ENCODE data around the gene ATP6AP1. TPM values are rescaled to one million over a fixed set of nuclear protein-coding genes. Genes with fewer than 3 reads are reported as not detected.

ATP6AP1 gene, protein sequence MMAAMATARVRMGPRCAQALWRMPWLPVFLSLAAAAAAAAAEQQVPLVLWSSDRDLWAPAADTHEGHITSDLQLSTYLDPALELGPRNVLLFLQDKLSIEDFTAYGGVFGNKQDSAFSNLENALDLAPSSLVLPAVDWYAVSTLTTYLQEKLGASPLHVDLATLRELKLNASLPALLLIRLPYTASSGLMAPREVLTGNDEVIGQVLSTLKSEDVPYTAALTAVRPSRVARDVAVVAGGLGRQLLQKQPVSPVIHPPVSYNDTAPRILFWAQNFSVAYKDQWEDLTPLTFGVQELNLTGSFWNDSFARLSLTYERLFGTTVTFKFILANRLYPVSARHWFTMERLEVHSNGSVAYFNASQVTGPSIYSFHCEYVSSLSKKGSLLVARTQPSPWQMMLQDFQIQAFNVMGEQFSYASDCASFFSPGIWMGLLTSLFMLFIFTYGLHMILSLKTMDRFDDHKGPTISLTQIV
- total RNA-seq: 77.6 to 78.2 TPM (median 78.2 TPM) in 3 replicates

DNA sequence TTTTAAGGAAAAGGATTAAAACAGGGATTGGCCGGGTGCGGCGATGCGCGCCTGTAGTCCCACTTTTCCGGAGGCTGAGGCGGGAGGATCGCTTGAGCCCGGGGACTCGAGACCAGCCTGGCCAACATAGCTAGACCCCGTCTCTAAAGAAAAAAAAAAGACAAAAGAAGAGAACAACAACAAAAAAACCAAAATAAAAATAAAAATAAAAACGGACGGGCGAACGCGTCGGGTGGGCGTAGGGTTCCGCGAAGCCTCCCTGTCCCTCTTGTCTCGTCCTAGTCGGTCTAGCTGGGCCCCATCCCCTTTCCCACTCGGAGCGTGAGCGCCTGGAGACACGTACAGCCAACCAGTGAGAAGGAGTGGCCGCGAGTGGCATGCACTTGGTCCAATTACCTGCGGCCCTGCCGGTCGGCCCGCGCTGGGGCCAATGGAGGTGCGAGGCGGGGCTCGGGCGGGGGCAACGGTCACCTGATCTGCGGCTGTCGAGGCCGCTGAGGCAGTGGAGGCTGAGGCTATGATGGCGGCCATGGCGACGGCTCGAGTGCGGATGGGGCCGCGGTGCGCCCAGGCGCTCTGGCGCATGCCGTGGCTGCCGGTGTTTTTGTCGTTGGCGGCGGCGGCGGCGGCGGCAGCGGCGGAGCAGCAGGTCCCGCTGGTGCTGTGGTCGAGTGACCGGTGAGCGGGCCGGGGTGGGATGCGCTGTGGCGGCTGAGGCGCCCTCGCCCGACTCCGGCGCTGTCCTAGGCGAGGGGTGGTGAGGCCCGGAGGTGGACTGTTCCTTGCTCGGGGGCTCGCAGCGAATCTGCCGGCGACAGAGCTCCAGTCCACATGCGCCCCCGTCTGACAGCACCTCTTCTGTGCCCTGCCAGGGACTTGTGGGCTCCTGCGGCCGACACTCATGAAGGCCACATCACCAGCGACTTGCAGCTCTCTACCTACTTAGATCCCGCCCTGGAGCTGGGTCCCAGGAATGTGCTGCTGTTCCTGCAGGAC, at the start of gene ATP6AP1:
Gene ATP6AP1, plus strand, starts transcription at position 502 of the 996 bp plus-strand sequence. Its CDS starts 16 bp downstream, at position 518.
- H3K36me3 Mint-ChIP-seq: peaks cover 6% of the 10 kb centered on the region
- H3K27me3 Mint-ChIP-seq (ENCODE audit: low read depth): no peaks in the 10 kb centered on the region
- H3K9me3 Mint-ChIP-seq: peaks cover 12% of the 10 kb centered on the region
- H3K4me3 Mint-ChIP-seq: peak within 1 kb of the TSS; percentile 66
- H3K27ac Mint-ChIP-seq: peak within 1 kb of the TSS; percentile 90
- TF ChIP-seq, protein P1, sequence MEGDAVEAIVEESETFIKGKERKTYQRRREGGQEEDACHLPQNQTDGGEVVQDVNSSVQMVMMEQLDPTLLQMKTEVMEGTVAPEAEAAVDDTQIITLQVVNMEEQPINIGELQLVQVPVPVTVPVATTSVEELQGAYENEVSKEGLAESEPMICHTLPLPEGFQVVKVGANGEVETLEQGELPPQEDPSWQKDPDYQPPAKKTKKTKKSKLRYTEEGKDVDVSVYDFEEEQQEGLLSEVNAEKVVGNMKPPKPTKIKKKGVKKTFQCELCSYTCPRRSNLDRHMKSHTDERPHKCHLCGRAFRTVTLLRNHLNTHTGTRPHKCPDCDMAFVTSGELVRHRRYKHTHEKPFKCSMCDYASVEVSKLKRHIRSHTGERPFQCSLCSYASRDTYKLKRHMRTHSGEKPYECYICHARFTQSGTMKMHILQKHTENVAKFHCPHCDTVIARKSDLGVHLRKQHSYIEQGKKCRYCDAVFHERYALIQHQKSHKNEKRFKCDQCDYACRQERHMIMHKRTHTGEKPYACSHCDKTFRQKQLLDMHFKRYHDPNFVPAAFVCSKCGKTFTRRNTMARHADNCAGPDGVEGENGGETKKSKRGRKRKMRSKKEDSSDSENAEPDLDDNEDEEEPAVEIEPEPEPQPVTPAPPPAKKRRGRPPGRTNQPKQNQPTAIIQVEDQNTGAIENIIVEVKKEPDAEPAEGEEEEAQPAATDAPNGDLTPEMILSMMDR (IDR thresholded peaks at IDR 0.05; ENCODE audit: unreplicated experiment): no peak
- H3K4me1 Mint-ChIP-seq: peaks cover 25% of the 10 kb centered on the region
- DNase-seq (ENCODE audit: low spot score in 2 of 2, unreplicated experiment in 2 of 2): peak; percentile 77 to 85

DNA sequence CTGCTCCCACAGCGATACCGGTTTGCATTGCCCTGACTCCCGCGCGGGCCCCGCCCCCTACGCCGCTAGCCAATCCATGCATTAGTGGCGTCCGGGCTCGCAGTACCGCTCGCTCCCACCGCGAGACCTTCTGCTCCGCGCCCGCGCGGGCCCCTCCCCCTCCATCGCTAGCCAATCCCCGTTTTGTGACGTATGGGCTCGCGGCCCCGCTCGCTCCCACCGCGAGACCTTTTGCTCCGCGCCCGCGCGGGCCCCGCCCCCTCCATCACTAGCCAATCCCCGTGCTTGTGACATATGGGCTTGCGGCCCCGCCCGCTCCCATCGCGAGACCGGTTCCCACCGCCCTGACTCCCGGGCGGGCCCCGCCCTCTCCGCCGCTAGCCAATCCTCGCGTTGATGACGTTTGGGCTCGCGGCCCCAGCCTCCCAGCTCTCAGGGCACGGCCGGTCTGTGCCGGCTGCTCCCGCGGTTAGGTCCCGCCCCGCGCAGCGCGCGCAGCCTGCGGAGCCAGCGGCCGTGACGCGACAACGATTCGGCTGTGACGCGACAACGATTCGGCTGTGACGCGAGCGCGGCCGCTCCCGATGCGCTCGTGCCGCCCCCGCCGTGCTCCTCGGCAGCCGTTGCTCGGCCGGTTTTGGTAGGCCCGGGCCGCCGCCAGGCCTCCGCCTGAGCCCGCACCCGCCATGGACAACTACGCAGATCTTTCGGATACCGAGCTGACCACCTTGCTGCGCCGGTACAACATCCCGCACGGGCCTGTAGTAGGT, 49.5 kb upstream of the ATP6AP1 start, which contains the start of gene EMD:
Gene EMD, plus strand, starts transcription at position 497 of the 770 bp plus-strand sequence. Its CDS starts 190 bp downstream, at position 687.
- H3K27me3 Mint-ChIP-seq (ENCODE audit: low read depth): no peaks in the 10 kb centered on the region
- peaks cover 29% of the 10 kb centered on the region for H3K4me1 Mint-ChIP-seq
- H3K4me3 Mint-ChIP-seq: peak within 1 kb of the TSS; percentile 80
- DNase-seq (ENCODE audit: low spot score in 2 of 2, unreplicated experiment in 2 of 2): peak; percentile 94 to 95
- H3K27ac Mint-ChIP-seq: peak within 1 kb of the TSS; percentile 94
- H3K36me3 Mint-ChIP-seq: peaks cover 2% of the 10 kb centered on the region
- TF ChIP-seq, protein P1 (IDR thresholded peaks at IDR 0.05; ENCODE audit: unreplicated experiment): no peak
- no peaks in the 10 kb centered on the region for H3K9me3 Mint-ChIP-seq

GRCh38 chrX:154379569-154379951, 48.9 kb upstream of the ATP6AP1 start:
- Mint-ChIP-seq H3K27me3 (ENCODE audit: low read depth) (no peaks in the 10 kb centered on the region), H3K4me3 (peak overlapping the region; percentile 80), H3K9me3 (no peaks in the 10 kb centered on the region), H3K4me1 (peaks cover 29% of the 10 kb centered on the region), H3K27ac (peak overlapping the region; percentile 94), H3K36me3 (peaks cover 2% of the 10 kb centered on the region)
- TF ChIP-seq, protein P1 (IDR thresholded peaks at IDR 0.05; ENCODE audit: unreplicated experiment): no peak
- no peak for DNase-seq (ENCODE audit: low spot score in 2 of 2, unreplicated experiment in 2 of 2)

- H3K27me3 Mint-ChIP-seq (ENCODE audit: low read depth): no peaks in the 10 kb centered on the region
- TF ChIP-seq, protein P1 (IDR thresholded peaks at IDR 0.05; ENCODE audit: unreplicated experiment): no peak
- H3K4me1 Mint-ChIP-seq: peaks cover 26% of the 10 kb centered on the region
- no peak for DNase-seq (ENCODE audit: low spot score in 2 of 2, unreplicated experiment in 2 of 2)
- no peaks in the 10 kb centered on the region for H3K9me3 Mint-ChIP-seq
- peaks cover 2% of the 10 kb centered on the region for H3K36me3 Mint-ChIP-seq
- H3K27ac Mint-ChIP-seq: peak overlapping the region; percentile 94
- H3K4me3 Mint-ChIP-seq: peak overlapping the region; percentile 80
Measured at GRCh38 chrX:154380153-154380552, 48.3 kb upstream of the ATP6AP1 start.

- H3K4me1 Mint-ChIP-seq: peaks cover 25% of the 10 kb centered on the region
- H3K27me3 Mint-ChIP-seq (ENCODE audit: low read depth): no peaks in the 10 kb centered on the region
- TF ChIP-seq, protein P1 (IDR thresholded peaks at IDR 0.05; ENCODE audit: unreplicated experiment): no peak
- no peak for DNase-seq (ENCODE audit: low spot score in 2 of 2, unreplicated experiment in 2 of 2)
- H3K4me3 Mint-ChIP-seq: peak overlapping the region; percentile 80
- H3K27ac Mint-ChIP-seq: peak overlapping the region; percentile 94
- H3K9me3 Mint-ChIP-seq: no peaks in the 10 kb centered on the region
- peaks cover 2% of the 10 kb centered on the region for H3K36me3 Mint-ChIP-seq
Measured at GRCh38 chrX:154380787-154381186, 47.7 kb upstream of the ATP6AP1 start.

Data from mesothelial cell of epicardium (in vitro differentiated cells).